ENCODE results near the gene ZDHHC14. TPM values are rescaled to one million over a fixed set of nuclear protein-coding genes. Genes with fewer than 3 reads are reported as not detected.

The ZDHHC14 gene
- total and polyA plus RNA-seq, 4 donors: 4.3 to 18.3 (median 8.9) TPM

DNA sequence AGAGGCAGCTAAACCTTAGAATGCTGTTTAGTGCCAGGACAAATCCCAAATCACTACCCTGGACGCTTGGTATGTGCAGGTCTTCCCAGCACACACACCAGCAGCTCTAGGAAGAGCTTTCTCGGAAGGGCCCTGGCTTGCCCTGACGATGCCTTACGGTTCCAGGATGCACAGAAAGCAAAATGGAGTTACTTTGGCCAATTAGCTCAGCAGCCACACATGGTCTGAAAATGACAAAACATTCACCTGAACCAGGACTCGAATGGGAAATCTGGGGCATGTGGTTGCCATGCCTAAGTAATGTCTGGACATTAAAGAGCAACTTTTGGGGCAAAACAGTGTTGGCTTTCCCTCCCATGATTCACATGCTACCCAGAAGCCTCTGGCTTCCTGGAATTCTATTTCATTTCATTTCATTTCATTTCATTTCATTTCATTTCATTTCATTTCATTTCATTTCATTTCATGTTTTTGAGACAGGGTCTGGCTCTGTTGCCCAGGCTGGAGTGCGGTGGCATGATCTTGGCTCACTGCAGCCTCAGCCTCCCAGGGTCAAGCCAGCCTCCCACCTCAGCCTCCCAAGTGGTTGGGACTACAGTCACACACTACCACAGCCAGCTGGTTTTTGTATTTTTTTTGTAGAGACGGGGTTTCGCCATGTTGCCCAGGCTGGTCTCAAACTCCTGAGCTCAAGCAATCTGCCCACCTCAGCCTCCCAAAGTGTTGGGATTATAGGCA lies 153.3 kb downstream of the ZDHHC14 start:
- 95% methylated on average over 8 of the region's 8 CpGs for WGBS, 2 donors
- no peak for ATAC-seq (ENCODE audit: insufficient read depth, low FRiP score)
- Histone ChIP-seq H3K27me3 (ENCODE audit: control insufficient read depth in 3 of 3, insufficient read depth in 3 of 3, low read length in 2 of 3) (no peaks in the 10 kb centered on the region), H3K36me3 (ENCODE audit: control insufficient read depth in 4 of 4, insufficient read depth in 4 of 4, low read length in 4 of 4) (no peaks in the 10 kb centered on the region), H3K4me1 (ENCODE audit: control insufficient read depth in 5 of 5, insufficient read depth in 5 of 5, low read length in 5 of 5) (peaks cover 7 to 86% (median 34%) of the 10 kb centered on the region in 5 donors), H3K9me3 (ENCODE audit: control insufficient read depth in 4 of 4, insufficient read depth in 3 of 4, low read length in 3 of 4) (no peaks in the 10 kb centered on the region), H3K4me3 (no peak overlapping the region), H3K9ac (ENCODE audit: insufficient read depth in 1 of 2, low read length in 2 of 2) (no peak overlapping the region), H3K27ac (ENCODE audit: low read depth in 1 of 2, low read length in 1 of 2) (no peak overlapping the region)
- TF ChIP-seq, protein P1, sequence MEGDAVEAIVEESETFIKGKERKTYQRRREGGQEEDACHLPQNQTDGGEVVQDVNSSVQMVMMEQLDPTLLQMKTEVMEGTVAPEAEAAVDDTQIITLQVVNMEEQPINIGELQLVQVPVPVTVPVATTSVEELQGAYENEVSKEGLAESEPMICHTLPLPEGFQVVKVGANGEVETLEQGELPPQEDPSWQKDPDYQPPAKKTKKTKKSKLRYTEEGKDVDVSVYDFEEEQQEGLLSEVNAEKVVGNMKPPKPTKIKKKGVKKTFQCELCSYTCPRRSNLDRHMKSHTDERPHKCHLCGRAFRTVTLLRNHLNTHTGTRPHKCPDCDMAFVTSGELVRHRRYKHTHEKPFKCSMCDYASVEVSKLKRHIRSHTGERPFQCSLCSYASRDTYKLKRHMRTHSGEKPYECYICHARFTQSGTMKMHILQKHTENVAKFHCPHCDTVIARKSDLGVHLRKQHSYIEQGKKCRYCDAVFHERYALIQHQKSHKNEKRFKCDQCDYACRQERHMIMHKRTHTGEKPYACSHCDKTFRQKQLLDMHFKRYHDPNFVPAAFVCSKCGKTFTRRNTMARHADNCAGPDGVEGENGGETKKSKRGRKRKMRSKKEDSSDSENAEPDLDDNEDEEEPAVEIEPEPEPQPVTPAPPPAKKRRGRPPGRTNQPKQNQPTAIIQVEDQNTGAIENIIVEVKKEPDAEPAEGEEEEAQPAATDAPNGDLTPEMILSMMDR (IDR thresholded peaks at IDR 0.05; ENCODE audit: control extremely low read depth, extremely low read depth): no peak
- DNase-seq: no peak

DNA sequence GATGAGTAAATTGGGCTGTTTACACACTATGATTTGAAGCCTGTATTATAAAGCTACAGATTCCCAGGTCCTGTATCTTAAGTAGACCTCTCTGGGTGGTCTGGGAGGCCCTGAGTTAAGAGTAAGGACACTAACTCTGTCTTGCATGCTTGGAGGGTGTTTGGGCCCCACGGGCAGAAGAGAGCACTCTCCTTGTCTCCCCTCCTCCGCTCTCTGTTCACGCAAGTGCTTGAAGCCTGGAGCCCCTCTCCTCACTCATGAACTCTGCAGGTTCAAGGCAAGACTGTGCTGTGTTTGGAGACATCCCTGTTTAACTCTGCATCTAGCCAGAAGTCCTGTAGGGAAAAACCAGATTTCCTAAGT lies 154.0 kb downstream of the ZDHHC14 start:
- 76 to 86% methylated on average over 3 of the region's 3 CpGs for WGBS, 2 donors
- H3K27ac ChIP-seq (ENCODE audit: low read depth in 1 of 2, low read length in 1 of 2): peak overlapping the region in 1 of 2 donors; percentile 32
- no peak for ATAC-seq (ENCODE audit: insufficient read depth, low FRiP score)

DNA sequence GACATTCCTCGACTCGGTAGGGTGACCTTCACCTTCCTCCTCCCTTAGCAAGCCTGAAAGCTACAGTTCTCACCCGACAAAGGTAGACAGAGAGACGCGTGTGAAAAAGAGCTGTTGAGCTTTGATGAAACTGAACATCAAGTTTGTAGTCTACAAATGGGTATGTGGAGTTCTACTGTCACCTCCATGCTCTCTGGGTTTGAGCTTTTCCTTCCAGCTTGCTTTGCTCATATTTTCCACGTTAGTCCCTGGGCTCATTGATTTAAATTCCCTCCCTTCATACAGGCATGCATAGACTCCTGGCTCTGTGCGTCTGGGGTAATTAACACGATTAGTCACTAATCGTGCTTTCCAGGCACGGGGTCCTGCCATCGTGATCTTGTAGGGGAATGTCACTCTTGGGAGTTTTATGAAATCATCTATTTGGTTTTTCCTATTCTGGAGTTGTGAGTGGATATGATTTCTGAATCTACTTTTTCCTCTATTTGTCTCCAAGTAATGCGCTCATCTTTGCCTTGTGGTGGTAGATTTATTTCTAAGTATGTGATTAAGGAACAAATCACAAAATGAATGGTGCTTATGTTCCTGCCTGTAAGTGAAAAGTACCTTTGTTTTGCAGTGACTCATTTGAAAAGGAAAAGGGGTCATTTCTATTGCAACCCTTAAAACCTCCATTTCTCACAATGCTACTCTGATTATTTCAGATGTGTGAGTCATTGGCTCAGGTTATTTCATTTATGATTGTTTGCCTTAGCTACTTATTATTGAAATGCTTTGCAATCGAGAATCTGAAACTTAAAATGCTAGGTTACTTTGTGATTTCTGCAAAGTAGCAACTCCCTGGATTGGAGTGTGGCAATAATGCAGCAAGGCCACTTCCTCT lies 154.6 kb downstream of the ZDHHC14 start:
- ATAC-seq (ENCODE audit: insufficient read depth, low FRiP score): no peak
- H3K27ac ChIP-seq (ENCODE audit: low read depth in 1 of 2, low read length in 1 of 2): peak overlapping the region in 1 of 2 donors; percentile 34
- H3K9me3 ChIP-seq (ENCODE audit: control insufficient read depth in 4 of 4, insufficient read depth in 3 of 4, low read length in 3 of 4): no peaks in the 10 kb centered on the region
- H3K4me3 ChIP-seq: no peak overlapping the region
- TF ChIP-seq, protein P1 (IDR thresholded peaks at IDR 0.05; ENCODE audit: control extremely low read depth, extremely low read depth): no peak
- H3K36me3 ChIP-seq (ENCODE audit: control insufficient read depth in 4 of 4, insufficient read depth in 4 of 4, low read length in 4 of 4): no peaks in the 10 kb centered on the region
- H3K9ac ChIP-seq (ENCODE audit: insufficient read depth in 1 of 2, low read length in 2 of 2): peak overlapping the region in 1 of 2 donors; percentile 56
- DNase-seq: peak in 1 of 3 donors; percentile 14
- peaks cover 9 to 73% (median 34%) of the 10 kb centered on the region in 5 donors for H3K4me1 ChIP-seq (ENCODE audit: control insufficient read depth in 5 of 5, insufficient read depth in 5 of 5, low read length in 5 of 5)
- WGBS, 2 donors: 62 to 68% methylated on average over 13 of the region's 13 CpGs
- H3K27me3 ChIP-seq (ENCODE audit: control insufficient read depth in 3 of 3, insufficient read depth in 3 of 3, low read length in 2 of 3): no peaks in the 10 kb centered on the region

More for the DNA sequence above, 154.0 kb downstream of the ZDHHC14 start:
- peaks cover 8 to 79% (median 34%) of the 10 kb centered on the region in 5 donors for H3K4me1 ChIP-seq (ENCODE audit: control insufficient read depth in 5 of 5, insufficient read depth in 5 of 5, low read length in 5 of 5)
- TF ChIP-seq, protein P1 (IDR thresholded peaks at IDR 0.05; ENCODE audit: control extremely low read depth, extremely low read depth): no peak
- H3K9me3 ChIP-seq (ENCODE audit: control insufficient read depth in 4 of 4, insufficient read depth in 3 of 4, low read length in 3 of 4): no peaks in the 10 kb centered on the region
- H3K27me3 ChIP-seq (ENCODE audit: control insufficient read depth in 3 of 3, insufficient read depth in 3 of 3, low read length in 2 of 3): no peaks in the 10 kb centered on the region
- no peak overlapping the region for H3K4me3 ChIP-seq
- no peaks in the 10 kb centered on the region for H3K36me3 ChIP-seq (ENCODE audit: control insufficient read depth in 4 of 4, insufficient read depth in 4 of 4, low read length in 4 of 4)
- DNase-seq: peak in 1 of 3 donors; percentile 19
- H3K9ac ChIP-seq (ENCODE audit: insufficient read depth in 1 of 2, low read length in 2 of 2): peak overlapping the region in 1 of 2 donors; percentile 56

All from lung (tissue), 12 donors.